ENCODE results near the gene TGIF2. TPM values are rescaled to one million over a fixed set of nuclear protein-coding genes. Genes with fewer than 3 reads are reported as not detected.

Gene TGIF2
- total RNA-seq, 1 experiment from 2014 or later, result 81.7 TPM

DNA sequence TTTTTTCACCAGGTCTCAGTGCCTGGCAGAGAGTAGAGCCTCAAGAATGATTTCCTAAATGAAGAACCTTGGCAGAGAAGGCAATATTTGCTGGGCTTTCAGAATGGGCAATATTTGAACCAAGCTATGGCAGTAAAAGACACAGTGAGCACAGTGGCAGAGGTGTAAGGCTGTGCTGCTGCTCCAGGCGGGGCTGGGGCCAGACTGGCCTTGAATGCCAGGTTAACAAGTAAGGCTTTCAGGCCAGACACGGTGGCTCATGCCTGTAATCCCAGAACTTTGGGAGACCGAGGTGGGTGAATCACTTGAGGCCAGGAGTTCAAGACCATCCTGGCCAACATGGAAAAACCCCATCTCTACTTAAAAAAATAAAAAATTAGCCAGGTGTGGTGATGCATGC is 40.6 kb upstream of the TGIF2 start:
- Mint-ChIP-seq H3K4me3 (no peak overlapping the region), H3K27me3 (ENCODE audit: low read depth) (no peaks in the 10 kb centered on the region; the same call in 1 of the 2 replicates), H3K27ac (no peak overlapping the region; a peak in 1 of 7 replicates), H3K36me3 (ENCODE audit: insufficient read depth in 1 of 3, low read depth in 3 of 3) (peaks cover 0 to 10% (median 6%) of the 10 kb centered on the region in 3 experiments; a peak in 6 of 7 replicates), H3K4me1 (no peaks in the 10 kb centered on the region), H3K9me3 (no peaks in the 10 kb centered on the region)
- H2BK20ac ChIP-seq (ENCODE audit: low read depth, low read length, poor library complexity, severe bottlenecking), result no peak overlapping the region
- no peak overlapping the region for H3K27ac ChIP-seq (ENCODE audit: insufficient read length, low read depth, low read length)
- TF ChIP-seq, protein P1, sequence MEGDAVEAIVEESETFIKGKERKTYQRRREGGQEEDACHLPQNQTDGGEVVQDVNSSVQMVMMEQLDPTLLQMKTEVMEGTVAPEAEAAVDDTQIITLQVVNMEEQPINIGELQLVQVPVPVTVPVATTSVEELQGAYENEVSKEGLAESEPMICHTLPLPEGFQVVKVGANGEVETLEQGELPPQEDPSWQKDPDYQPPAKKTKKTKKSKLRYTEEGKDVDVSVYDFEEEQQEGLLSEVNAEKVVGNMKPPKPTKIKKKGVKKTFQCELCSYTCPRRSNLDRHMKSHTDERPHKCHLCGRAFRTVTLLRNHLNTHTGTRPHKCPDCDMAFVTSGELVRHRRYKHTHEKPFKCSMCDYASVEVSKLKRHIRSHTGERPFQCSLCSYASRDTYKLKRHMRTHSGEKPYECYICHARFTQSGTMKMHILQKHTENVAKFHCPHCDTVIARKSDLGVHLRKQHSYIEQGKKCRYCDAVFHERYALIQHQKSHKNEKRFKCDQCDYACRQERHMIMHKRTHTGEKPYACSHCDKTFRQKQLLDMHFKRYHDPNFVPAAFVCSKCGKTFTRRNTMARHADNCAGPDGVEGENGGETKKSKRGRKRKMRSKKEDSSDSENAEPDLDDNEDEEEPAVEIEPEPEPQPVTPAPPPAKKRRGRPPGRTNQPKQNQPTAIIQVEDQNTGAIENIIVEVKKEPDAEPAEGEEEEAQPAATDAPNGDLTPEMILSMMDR (conservative IDR thresholded peaks at IDR 0.05), result no peak
- H3K23ac ChIP-seq (ENCODE audit: insufficient read length, low read depth, low read length), result no peak overlapping the region
- no peaks in the 10 kb centered on the region for H3K23me2 ChIP-seq (ENCODE audit: insufficient read length, low read depth, low read length, poor library complexity, severe bottlenecking)
- no peaks in the 10 kb centered on the region for H3K79me1 ChIP-seq (ENCODE audit: insufficient read depth, low read depth, low read length, poor library complexity, severe bottlenecking)
- H3K56ac ChIP-seq (ENCODE audit: insufficient read length, low read depth, low read length), result no peak overlapping the region
- H4K5ac ChIP-seq (ENCODE audit: insufficient read length, low read depth, low read length), result no peak overlapping the region
- H3T11ph ChIP-seq (ENCODE audit: low read length), result no peak overlapping the region
- no peak overlapping the region for H2BK12ac ChIP-seq (ENCODE audit: insufficient read length, low read depth, low read length)
- no peak overlapping the region for H4K91ac ChIP-seq (ENCODE audit: insufficient read length, low read depth, low read length)
- no peak overlapping the region for H2BK15ac ChIP-seq (ENCODE audit: low read depth, low read length)
- H3K4me1 ChIP-seq (ENCODE audit: insufficient read depth, low read length), result no peaks in the 10 kb centered on the region
- DNase-seq, result no peak
- no peak overlapping the region for H3K4me2 ChIP-seq (ENCODE audit: insufficient read depth, insufficient read length, low read length)
- H3K9me3 ChIP-seq (ENCODE audit: control insufficient read depth, low read depth, low read length), result no peaks in the 10 kb centered on the region
- H2BK5ac ChIP-seq (ENCODE audit: insufficient read length, low read length), result no peak overlapping the region
- H3K9ac ChIP-seq (ENCODE audit: extremely low read depth, insufficient read length, low read length), result no peak overlapping the region
- no peak overlapping the region for H3K14ac ChIP-seq (ENCODE audit: insufficient read depth, low read length)
- H2AFZ ChIP-seq (ENCODE audit: low read length), result no peak overlapping the region
- H2AK5ac ChIP-seq (ENCODE audit: insufficient read length, low read length), result no peak overlapping the region
- no CpG with 5 or more reads among the region's 3 CpGs for WGBS (ENCODE audit: extremely low coverage, insufficient read length, low lambda C conversion rate)
- H3K79me2 ChIP-seq (ENCODE audit: insufficient read depth, low read length), result no peaks in the 10 kb centered on the region
- H4K8ac ChIP-seq (replicated peaks; ENCODE audit: insufficient read length, low read depth, low read length), result no peak overlapping the region
- no peaks in the 10 kb centered on the region for H4K20me1 ChIP-seq (ENCODE audit: control insufficient read depth, insufficient read depth, insufficient read length)
- H3K18ac ChIP-seq (ENCODE audit: insufficient read length, low read depth, low read length), result no peak overlapping the region
- H3K4ac ChIP-seq (ENCODE audit: low read depth, low read length), result no peak overlapping the region
- H2BK120ac ChIP-seq (ENCODE audit: low read depth, low read length, poor library complexity, severe bottlenecking), result no peak overlapping the region
- no peaks in the 10 kb centered on the region for H3K27me3 ChIP-seq (ENCODE audit: insufficient read depth, low read length)
